NCI-H1092 treated with DMSO at 0.1 percent for 48 hours (cell line): ENCODE measurements around the gene NCOA6.
"Not testable (repeated sequence)": the region's sequence is repeated elsewhere in the genome, so short reads cannot be mapped to it uniquely, and the experiment has no call there.

Experiments
- DNase-seq: peaks from one replicate; lab custom pipeline; 2025; lab: John Stamatoyannopoulos, UW

Gene NCOA6

DNA sequence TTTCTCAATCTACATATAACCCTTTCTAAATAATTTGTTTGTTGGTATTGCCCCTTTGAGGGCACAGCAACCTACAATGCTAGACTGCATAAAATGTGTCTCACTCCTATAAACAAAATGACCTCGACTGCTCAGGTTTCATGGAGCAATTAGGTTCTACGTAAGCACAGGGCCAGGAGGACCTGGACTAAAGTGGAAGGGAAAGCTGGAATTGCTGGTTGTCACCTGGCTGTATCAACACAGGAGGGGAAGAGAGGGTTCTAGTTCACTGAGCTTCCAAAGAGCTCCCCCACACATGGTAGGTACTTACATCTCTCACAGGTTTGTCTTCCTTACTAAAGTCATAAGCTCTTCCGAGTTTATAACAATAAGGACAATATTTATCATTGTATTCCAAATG is 51.0 kb downstream of the NCOA6 start:
- no peak for DNase-seq

- no peak for DNase-seq
Measured at GRCh38 chr20:34773726-34774125, 51.7 kb downstream of the NCOA6 start.

DNA sequence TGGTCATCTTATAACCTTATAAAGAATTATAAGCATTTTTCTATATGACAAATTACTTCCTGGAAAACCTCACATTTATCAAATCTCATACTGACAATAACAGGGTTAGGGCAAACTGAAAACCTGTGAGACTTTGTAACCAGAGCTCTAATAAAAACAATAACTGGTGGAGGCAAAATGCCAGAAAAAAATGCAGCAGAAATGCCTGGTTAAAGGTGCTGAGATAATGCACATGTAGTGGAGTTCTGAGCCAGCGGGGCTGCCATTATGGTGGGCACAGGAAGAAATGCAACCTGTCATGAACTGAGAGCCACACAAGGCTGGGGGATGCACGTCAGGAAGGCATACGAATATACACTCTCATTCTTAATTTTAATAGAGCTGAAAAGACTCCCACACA is 53.0 kb downstream of the NCOA6 start:
- no peak for DNase-seq

DNA sequence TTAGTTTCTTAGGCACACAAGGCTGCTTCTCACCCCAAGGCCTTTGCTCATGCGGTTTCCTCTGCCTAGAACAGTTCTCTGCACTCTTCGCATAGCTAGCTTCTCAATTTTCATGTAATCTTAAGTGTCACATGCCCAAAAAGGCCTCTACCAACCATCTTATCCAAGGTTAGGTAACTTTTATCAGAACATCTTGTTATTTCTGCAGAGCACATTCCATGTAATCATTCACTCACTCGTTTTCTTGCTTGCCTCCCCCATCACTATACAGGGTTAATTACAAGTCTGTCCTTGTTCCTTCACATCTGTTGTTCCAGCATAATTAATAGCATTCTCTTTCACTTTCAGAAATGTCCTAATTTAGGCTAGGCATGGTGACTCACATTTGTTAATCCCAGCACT is 53.8 kb downstream of the NCOA6 start:
- DNase-seq: no peak

DNA sequence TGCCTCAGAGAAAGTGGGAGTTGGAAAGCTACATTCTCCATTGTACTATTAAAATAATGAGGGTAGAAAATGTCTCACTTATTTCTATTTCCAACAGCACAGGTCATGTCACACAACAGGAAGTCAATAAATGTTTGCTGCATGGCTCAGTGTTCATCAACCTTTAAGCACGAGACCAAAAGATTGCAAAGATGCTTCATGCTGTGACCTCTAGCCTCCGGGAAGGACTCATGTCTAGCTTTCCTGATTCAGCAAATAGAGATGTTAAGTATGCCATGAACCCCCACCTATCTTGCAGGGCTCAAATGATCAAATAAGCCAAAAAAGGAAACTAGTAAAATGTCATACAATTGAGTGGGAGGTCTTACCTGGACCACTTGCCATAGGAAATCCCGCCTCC is 57.4 kb downstream of the NCOA6 start:
- DNase-seq: no peak

DNA sequence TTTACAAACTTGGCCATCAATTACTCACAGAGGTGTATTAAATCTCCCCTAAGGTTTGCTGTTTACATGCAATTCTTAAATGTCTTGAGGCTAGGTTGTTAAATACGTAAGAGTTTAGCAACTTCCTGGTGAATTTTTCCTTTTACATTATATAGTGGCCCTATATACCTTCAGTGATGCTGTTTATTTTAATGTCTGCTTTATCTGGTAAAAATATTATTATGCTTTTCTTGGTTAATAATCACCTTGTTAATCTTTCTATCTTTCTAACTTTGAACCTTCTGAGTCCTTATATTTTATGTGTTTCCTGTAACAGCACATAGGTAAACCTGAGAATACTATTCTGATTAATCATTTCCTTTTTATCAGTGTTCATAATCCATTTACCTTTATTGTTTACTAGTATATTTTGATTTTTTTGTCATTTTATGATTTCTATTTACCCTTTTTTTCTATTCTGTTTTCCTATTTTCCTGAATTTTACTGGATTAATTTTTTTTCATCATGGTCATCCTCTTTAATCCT is 63.4 kb downstream of the NCOA6 start:
- no peak for DNase-seq

- no peak for DNase-seq
Measured at GRCh38 chr20:34755367-34755766, 70.1 kb downstream of the NCOA6 start.

- DNase-seq: no peak
Measured at GRCh38 chr20:34754611-34755010, 70.8 kb downstream of the NCOA6 start.

DNA sequence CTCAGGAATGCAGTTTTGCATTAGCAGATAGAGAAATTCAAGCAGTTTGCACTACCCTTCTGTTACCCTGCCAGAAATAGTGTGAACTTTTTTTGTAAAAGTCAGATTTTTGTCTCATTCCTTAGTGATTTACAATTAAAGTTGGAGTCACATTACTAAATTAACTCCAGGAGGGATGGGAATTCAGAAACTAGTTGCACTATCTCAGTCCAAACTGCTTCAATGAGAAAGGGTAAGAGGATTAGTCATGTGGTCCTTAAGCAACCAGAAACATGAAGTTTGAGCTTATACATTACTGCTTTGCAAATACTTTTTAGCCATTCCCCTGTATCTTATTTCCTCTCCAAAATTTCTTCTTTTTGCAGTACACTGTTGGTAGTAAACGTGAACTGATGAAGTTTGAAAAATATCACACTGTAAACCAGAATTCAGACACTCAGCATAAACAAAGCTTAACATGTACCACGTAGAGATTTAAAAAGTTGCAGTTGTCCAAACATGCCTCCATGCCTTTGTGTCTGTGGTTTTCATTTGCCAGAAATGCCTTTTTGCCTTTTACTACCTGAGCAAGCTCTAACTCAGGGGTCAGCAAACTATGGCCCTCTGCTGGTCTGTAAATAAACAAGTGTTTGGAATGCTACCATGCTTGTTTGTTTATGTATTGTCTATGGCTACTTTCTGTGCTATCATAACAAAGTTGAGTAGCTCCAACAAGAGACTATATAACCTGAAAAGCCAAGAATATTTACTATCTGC is 71.6 kb downstream of the NCOA6 start:
- no peak for DNase-seq

GRCh38 chr20:34751453-34751852 is 74.0 kb downstream of the NCOA6 start:
- no peak for DNase-seq

GRCh38 chr20:34750484-34750883 is 75.0 kb downstream of the NCOA6 start:
- DNase-seq: no peak

- DNase-seq: no peak
Measured at GRCh38 chr20:34748709-34749108, 76.7 kb downstream of the NCOA6 start.

GRCh38 chr20:34747479-34747878 is 78.0 kb downstream of the NCOA6 start:
- DNase-seq: no peak

GRCh38 chr20:34746674-34747073 is 78.8 kb downstream of the NCOA6 start:
- DNase-seq: no peak

DNA sequence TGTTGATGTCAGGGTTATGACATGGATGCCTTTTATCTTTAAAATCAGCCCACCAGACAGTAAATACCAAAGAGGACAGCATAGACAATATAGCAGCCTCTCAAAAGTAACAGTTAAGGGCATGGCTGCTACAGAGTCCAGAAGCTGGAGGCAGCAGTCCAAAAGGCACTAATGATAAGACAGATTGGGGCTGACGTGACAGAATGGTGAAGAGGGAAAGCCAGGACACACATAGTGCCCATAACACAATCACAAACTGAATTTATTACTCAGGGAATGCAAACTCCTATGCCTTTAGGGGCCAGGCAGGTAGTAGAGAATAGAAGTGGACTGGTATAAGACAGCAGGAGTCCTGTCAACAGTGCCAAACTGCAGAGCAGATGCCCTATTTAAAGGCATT is 80.6 kb downstream of the NCOA6 start:
- DNase-seq: no peak

- DNase-seq: no peak
Measured at GRCh38 chr20:34744340-34744739, 81.1 kb downstream of the NCOA6 start.

- no peak for DNase-seq
Measured at GRCh38 chr20:34743039-34743438, 82.4 kb downstream of the NCOA6 start.

GRCh38 chr20:34736106-34736735 is 89.2 kb downstream of the NCOA6 start:
- DNase-seq: no peak

- DNase-seq: no peak
Measured at GRCh38 chr20:34732523-34732922, 92.9 kb downstream of the NCOA6 start.

- DNase-seq: no peak
Measured at GRCh38 chr20:34729416-34729815, 96.0 kb downstream of the NCOA6 start.

GRCh38 chr20:34724172-34724571 is 101.3 kb downstream of the NCOA6 start:
- DNase-seq: no peak

GRCh38 chr20:34722560-34722959 is 102.9 kb downstream of the NCOA6 start:
- not testable (repeated sequence) for DNase-seq

GRCh38 chr20:34720266-34720665 is 105.2 kb downstream of the NCOA6 start:
- DNase-seq: no peak
